ENCODE data around the gene ATP6V1D. TPM values are rescaled to one million over a fixed set of nuclear protein-coding genes. Genes with fewer than 3 reads are reported as not detected.

Gene ATP6V1D
- total and polyA plus RNA-seq, 9 of the 15 experiments (the other 6 are each of a cell fraction or from before 2014, with no cell fraction given), result 35.5 to 91.0 (median 50.0) TPM

DNA sequence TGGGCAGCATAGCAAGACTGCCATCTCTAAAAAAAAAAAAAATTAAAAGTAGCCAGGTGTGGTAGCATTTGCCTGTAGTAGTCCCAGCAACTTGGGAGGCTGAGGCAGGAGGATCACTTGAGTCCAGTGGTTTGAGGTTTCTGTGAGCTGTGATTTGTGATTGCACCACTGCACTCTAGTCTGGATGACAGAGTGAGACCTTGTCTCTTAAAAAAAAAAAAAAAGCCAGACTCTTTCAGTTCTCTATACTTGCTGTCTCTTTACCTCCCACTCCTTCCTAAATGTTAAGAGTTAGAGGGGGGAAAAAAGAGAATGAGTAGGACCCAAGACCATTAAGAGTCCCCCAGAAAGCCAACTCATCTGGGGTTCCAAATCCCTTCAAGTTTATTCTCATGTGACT lies 18.3 kb upstream of the ATP6V1D start:
- Histone ChIP-seq H3K27ac (ENCODE audit: extremely low read depth, low read depth, low read length) (no peak overlapping the region), H3K4me2 (ENCODE audit: insufficient read depth, low read length) (no peak overlapping the region), H2AFZ (ENCODE audit: low read depth, low read length) (no peak overlapping the region), H3K79me2 (ENCODE audit: control insufficient read depth, insufficient read depth, low read length) (peaks cover 9% of the 10 kb centered on the region), H3K36me3 (ENCODE audit: control insufficient read depth, insufficient read depth, low read length) (peaks cover 97% of the 10 kb centered on the region), H3K4me1 (replicated peaks in 1 of 2; ENCODE audit: control insufficient read depth in 2 of 2, insufficient read depth in 2 of 2, low read length in 2 of 2) (no peaks in the 10 kb centered on the region), H3K9me1 (ENCODE audit: control insufficient read depth, insufficient read depth, low read length) (no peaks in the 10 kb centered on the region), H4K20me1 (replicated peaks; ENCODE audit: control insufficient read depth, insufficient read depth, low read length) (no peaks in the 10 kb centered on the region), H3K9ac (ENCODE audit: insufficient read depth in 1 of 2, low read depth in 2 of 2, low read length in 2 of 2) (no peak overlapping the region), H3K9me3 (replicated peaks; ENCODE audit: control insufficient read depth, insufficient read depth, low read depth, low read length) (no peaks in the 10 kb centered on the region), H3K4me3 (no peak overlapping the region), H3K27me3 (ENCODE audit: control insufficient read depth in 2 of 2, insufficient read depth in 2 of 2, low read length in 2 of 2) (no peaks in the 10 kb centered on the region)
- BruUV-seq (replicated peaks), result no TSS peak
- FAIRE-seq (no peak), DNase-seq (ENCODE audit: extremely low read depth in 1 of 4, low spot score in 3 of 4) (no peak), ATAC-seq (no peak)
- ChIA-PET POLR2A (no interaction called here), CTCF (ENCODE audit: low intra/inter-chr PET ratio) (no interaction called here)
- in situ Hi-C loops (cut with MboI), result no loop called here
- intact Hi-C loops (cut with micrococcal nuclease), result no loop called here
- no peak for TF ChIP-seq ZNF41 (CRISPR knock-in tag; conservative IDR thresholded peaks at IDR 0.05)
- TF ChIP-seq, protein P1, sequence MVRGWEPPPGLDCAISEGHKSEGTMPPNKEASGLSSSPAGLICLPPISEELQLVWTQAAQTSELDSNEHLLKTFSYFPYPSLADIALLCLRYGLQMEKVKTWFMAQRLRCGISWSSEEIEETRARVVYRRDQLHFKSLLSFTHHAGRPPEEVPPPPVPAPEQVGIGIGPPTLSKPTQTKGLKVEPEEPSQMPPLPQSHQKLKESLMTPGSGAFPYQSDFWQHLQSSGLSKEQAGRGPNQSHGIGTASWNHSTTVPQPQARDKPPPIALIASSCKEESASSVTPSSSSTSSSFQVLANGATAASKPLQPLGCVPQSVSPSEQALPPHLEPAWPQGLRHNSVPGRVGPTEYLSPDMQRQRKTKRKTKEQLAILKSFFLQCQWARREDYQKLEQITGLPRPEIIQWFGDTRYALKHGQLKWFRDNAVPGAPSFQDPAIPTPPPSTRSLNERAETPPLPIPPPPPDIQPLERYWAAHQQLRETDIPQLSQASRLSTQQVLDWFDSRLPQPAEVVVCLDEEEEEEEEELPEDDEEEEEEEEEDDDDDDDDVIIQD (CRISPR knock-in tag; IDR thresholded peaks at IDR 0.05), result no peak
- TF ChIP-seq SIN3A (IDR thresholded peaks at IDR 0.05; ENCODE audit: borderline replicate concordance in 2 of 2, control insufficient read depth in 1 of 2, low read depth in 2 of 2, low read length in 2 of 2), result no peak
- no peak for TF ChIP-seq FOXJ3 (CRISPR knock-in tag; IDR thresholded peaks at IDR 0.05)
- no peak for TF ChIP-seq FOXP1 (CRISPR knock-in tag; IDR thresholded peaks at IDR 0.05)
- no peak for TF ChIP-seq NKRF (IDR thresholded peaks at IDR 0.05; ENCODE audit: borderline replicate concordance)
- TF ChIP-seq SLC30A9 (CRISPR knock-in tag; IDR thresholded peaks at IDR 0.05), result no peak
- no peak for TF ChIP-seq KLF10 (CRISPR knock-in tag; IDR thresholded peaks at IDR 0.05)
- TF ChIP-seq ZNF77 (CRISPR knock-in tag; IDR thresholded peaks at IDR 0.05), result no peak
- TF ChIP-seq NFXL1 (CRISPR knock-in tag; IDR thresholded peaks at IDR 0.05), result no peak
- TF ChIP-seq CEBPZ (IDR thresholded peaks at IDR 0.05; ENCODE audit: borderline replicate concordance, low read depth, low read length), result no peak
- TF ChIP-seq ZBED1 (IDR thresholded peaks at IDR 0.05), result no peak
- TF ChIP-seq SMAD3 (CRISPR knock-in tag; conservative IDR thresholded peaks at IDR 0.05), result no peak
- TF ChIP-seq, protein P2, sequence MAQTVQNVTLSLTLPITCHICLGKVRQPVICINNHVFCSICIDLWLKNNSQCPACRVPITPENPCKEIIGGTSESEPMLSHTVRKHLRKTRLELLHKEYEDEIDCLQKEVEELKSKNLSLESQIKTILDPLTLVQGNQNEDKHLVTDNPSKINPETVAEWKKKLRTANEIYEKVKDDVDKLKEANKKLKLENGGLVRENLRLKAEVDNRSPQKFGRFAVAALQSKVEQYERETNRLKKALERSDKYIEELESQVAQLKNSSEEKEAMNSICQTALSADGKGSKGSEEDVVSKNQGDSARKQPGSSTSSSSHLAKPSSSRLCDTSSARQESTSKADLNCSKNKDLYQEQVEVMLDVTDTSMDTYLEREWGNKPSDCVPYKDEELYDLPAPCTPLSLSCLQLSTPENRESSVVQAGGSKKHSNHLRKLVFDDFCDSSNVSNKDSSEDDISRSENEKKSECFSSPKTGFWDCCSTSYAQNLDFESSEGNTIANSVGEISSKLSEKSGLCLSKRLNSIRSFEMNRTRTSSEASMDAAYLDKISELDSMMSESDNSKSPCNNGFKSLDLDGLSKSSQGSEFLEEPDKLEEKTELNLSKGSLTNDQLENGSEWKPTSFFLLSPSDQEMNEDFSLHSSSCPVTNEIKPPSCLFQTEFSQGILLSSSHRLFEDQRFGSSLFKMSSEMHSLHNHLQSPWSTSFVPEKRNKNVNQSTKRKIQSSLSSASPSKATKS (CRISPR knock-in tag; IDR thresholded peaks at IDR 0.05), result no peak

All from K562 (cell line).